Ovary (tissue), 9 donors: Measurements from ENCODE around the gene PCDHGC3. TPM values are rescaled to one million over a fixed set of nuclear protein-coding genes. Genes with fewer than 3 reads are reported as not detected.
A peak's percentile ranks its signal among the peaks of the same experiment; 100 is the strongest.

Experiments used
- DNase-seq, 5 donors: peaks; one replicate each; pipeline ENCODE4 v3.0.0-alpha.2; 2019 to 2020
- H3K27ac ChIP-seq, 2 donors: fragments of 200-600 bp; one replicate each; pipeline versions ENCODE4 v1.5.1 to v1.8.0; 2019 to 2022
- H3K27me3 ChIP-seq: fragments of 200-600 bp; one replicate; pipeline ENCODE4 v1.8.0; 2022
- H3K36me3 ChIP-seq: fragments of 200-600 bp; sonication (generic); one replicate; pipeline ENCODE4 v1.5.1; 2019
- H3K4me1 ChIP-seq: one replicate; pipeline ENCODE4 v1.8.1; 2013; ENCODE audit warnings: mild to moderate bottlenecking, moderate library complexity; ENCODE audit not compliant: insufficient read depth
- H3K4me3 ChIP-seq: fragments of 200-600 bp; sonication (generic); one replicate; pipeline ENCODE4 v1.5.1; 2017
- H3K9me3 ChIP-seq, 2 donors: fragments of 200-600 bp in 1 of 2; sonication (generic) in 1 of 2; one replicate each; pipeline versions ENCODE4 v1.5.1 to v1.8.1; 2013 to 2019; ENCODE audit warnings: mild to moderate bottlenecking in 1 of 2, moderate library complexity in 1 of 2
- EP300 ChIP-seq: sonication (generic); formaldehyde crosslinking; IDR thresholded peaks from one replicate; pipeline ENCODE4 v1.6.1; 2017; ENCODE audit warnings: antibody characterized with exemption
- POLR2A ChIP-seq: fragments of 450-650 bp; IDR thresholded peaks from one replicate; pipeline ENCODE4 v1.6.1; 2017; ENCODE audit warnings: antibody characterized with exemption, mild to moderate bottlenecking, moderate library complexity
- WGBS, 3 donors: extraction: QIAGEN DNeasy Blood & Tissue Kit in 1 of 3; methylation state at CpG; one replicate each; pipeline versions ENCODE4 v1.1.5 to v1.1.7; 2013 to 2017; 5-methylcytosine and 5-hydroxymethylcytosine counted together
- intact Hi-C, 4 donors: fragments of 100-400 bp; cut with DNase I; formaldehyde crosslinking; loops; one replicate each; pipeline versions ENCODE4 v1.11.0 to v1.15.1; 2022 to 2023
- polyA plus RNA-seq, 2 donors: library from polyadenylated mRNA; stranded (reverse); fragments of 200-250 nt in 1 of 2; fragments of 350-450 nt in 1 of 2; fragmentation: Illumina TruSeq in 1 of 2; extraction: RNeasy Lipid Tissue Mini Kit (QIAGEN cat#74804) in 1 of 2; gene quantifications; one replicate each; pipeline ENCODE4 v1.2.3, GENCODE V29; 2013 to 2014
- total RNA-seq, 7 donors: library from RNA; depleted of rRNA in 2 of 7; stranded (reverse); fragments of >200 nt in 2 of 7; fragmentation: NEBNext Ultra II Directional in 3 of 7; extraction: Animal tissue kit (Norgen Biotek cat#: 25700) in 3 of 7; gene quantifications; one replicate each; pipeline versions ENCODE4 v1.1.0 to v1.2.4, GENCODE V29; 2016 to 2023
- TF ChIP-seq, protein P1 (sequence below), 3 donors: fragments of 450-650 bp in 2 of 3; fragments of 200-600 bp in 1 of 3; IDR thresholded peaks; one replicate each; pipeline versions ENCODE4 v1.5.1 to v1.8.0; 2016 to 2022; ENCODE audit warnings: antibody characterized with exemption in 3 of 3, mild to moderate bottlenecking in 1 of 3
- donor health status: DM: no; HTN: no; CAD: no; lungs with moderate emphysema.
- donor health status: DM: no; HTN: no; CAD: no.
- donor health status: Bipolar disorder and iron deficiency.
- donor health status: DM: yes; HTN: yes; CAD: no.
- donor health status: DM: no; HTN: no; CAD: no.
- donor health status: DM: yes; HTN: yes; CAD: no.

Gene PCDHGC3
- total and polyA plus RNA-seq, 9 donors: 19.6 to 92.9 (median 67.7) TPM

DNA sequence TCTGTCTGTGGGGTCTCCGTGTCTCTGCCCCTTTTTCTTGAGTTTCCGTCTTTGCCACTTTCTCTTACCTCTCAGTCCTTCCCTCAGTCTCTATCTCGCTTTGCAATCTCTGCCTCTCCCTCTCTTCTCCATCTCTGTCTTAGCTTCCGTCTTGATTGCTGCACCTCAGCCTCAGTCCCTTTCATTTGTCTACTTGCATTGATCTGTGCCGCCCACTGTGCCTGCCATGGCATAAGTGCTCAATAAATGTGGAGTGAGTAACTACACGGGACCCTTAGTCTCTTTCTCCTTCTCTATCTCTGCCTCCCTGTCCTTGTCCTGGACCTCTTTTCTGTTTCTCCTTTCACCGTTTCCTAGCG, 19.7 kb downstream of the PCDHGC3 start:
- TF ChIP-seq, protein P1, sequence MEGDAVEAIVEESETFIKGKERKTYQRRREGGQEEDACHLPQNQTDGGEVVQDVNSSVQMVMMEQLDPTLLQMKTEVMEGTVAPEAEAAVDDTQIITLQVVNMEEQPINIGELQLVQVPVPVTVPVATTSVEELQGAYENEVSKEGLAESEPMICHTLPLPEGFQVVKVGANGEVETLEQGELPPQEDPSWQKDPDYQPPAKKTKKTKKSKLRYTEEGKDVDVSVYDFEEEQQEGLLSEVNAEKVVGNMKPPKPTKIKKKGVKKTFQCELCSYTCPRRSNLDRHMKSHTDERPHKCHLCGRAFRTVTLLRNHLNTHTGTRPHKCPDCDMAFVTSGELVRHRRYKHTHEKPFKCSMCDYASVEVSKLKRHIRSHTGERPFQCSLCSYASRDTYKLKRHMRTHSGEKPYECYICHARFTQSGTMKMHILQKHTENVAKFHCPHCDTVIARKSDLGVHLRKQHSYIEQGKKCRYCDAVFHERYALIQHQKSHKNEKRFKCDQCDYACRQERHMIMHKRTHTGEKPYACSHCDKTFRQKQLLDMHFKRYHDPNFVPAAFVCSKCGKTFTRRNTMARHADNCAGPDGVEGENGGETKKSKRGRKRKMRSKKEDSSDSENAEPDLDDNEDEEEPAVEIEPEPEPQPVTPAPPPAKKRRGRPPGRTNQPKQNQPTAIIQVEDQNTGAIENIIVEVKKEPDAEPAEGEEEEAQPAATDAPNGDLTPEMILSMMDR (IDR thresholded peaks at IDR 0.05): no peak
- TF ChIP-seq EP300: no peak
- TF ChIP-seq POLR2A: no peak
- intact Hi-C loops: no loop called here
- no peaks in the 10 kb centered on the region for H3K36me3 ChIP-seq

DNA sequence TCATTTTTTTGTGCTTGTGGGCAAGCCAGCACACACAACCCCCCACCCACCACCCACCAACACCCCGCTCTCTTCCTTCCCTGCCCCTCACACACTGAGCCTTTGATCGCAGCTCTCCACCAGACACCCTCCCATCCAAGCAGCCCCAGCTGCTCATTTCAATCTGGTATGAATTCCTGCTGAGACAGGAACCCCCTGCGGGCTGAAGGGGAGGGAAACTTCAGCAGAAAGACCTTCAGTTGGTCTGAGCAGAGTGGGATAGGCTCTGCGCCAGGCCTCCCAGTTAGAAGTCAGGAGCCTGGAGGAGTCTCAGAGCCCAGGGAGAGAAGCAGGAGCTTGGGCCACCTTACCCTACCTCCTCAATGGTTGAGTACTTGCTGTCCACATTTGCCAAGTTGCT, 20.3 kb downstream of the PCDHGC3 start:
- Histone ChIP-seq H3K4me1 (peaks cover 4% of the 10 kb centered on the region), H3K27me3 (no peaks in the 10 kb centered on the region), H3K4me3 (no peak overlapping the region), H3K27ac (peak overlapping the region in 1 of 2 donors; percentile 51), H3K9me3 (no peaks in the 10 kb centered on the region), H3K36me3 (no peaks in the 10 kb centered on the region)
- intact Hi-C loops: no loop called here
- TF ChIP-seq, protein P1 (IDR thresholded peaks at IDR 0.05): no peak
- DNase-seq: peak in 1 of 5 donors; percentile 25
- 24 to 52% (median 33%) methylated on average over 4 of the region's 4 CpGs for WGBS, 3 donors

More for the DNA sequence above, 19.7 kb downstream of the PCDHGC3 start:
- Histone ChIP-seq H3K4me3 (no peak overlapping the region), H3K27ac (peak overlapping the region in 1 of 2 donors; percentile 51), H3K4me1 (peaks cover 4% of the 10 kb centered on the region), H3K9me3 (no peaks in the 10 kb centered on the region), H3K27me3 (no peaks in the 10 kb centered on the region)
- 67 to 84% (median 83%) methylated on average over 8 of the region's 8 CpGs for WGBS, 3 donors
- DNase-seq: no peak

DNA sequence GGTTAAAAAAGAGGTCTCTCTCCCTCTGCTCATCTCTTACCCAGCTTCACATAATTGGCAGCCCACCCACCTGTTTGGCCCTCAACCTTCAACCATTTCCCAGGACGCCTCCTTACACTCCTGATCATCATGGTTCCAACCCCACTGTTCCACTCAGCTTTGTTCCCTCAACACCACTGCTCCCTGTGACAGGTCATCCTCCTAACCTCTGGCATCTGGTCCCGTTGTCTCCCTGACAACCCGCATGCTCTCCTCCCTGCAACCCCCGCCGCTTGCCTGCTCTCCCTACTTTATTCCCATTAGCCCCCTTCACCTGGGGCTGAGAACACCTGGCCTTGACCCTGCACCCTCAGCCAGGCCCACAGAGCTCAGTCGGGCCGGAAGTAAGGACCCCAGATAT, 26.0 kb downstream of the PCDHGC3 start:
- no peaks in the 10 kb centered on the region for H3K36me3 ChIP-seq
- intact Hi-C loops: no loop called here
- no peak for TF ChIP-seq EP300
- TF ChIP-seq POLR2A: no peak
- TF ChIP-seq, protein P1 (IDR thresholded peaks at IDR 0.05): no peak
- no peaks in the 10 kb centered on the region for H3K9me3 ChIP-seq
- no peak for DNase-seq
- H3K4me1 ChIP-seq: no peaks in the 10 kb centered on the region
- H3K4me3 ChIP-seq: no peak overlapping the region
- H3K27ac ChIP-seq: no peak overlapping the region
- WGBS, 3 donors: 57 to 70% (median 61%) methylated on average over 7 of the region's 7 CpGs
- no peaks in the 10 kb centered on the region for H3K27me3 ChIP-seq

DNA sequence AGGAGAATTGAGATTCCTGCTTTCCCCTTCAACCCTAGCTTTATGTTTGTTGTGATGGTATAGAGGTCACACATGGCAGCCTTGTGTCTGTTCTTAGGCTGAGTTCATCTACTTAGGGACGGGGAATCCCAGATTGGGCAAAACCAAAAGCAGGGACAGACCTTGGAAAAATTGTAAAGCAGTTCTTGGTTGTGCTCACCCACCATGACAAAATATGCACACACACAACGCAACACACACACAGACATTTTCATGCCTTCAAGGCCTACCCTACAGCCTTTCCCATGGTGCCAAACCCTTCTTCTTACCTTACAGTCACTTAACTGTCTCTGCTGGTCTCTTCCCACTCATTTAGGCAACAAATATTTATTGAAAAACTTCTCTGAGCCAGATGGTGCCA, 27.9 kb downstream of the PCDHGC3 start:
- H3K36me3 ChIP-seq: no peaks in the 10 kb centered on the region

More for the DNA sequence above, 27.9 kb downstream of the PCDHGC3 start:
- 98 to 99% (median 98%) methylated on average over 2 of the region's 2 CpGs for WGBS, 3 donors
- Histone ChIP-seq H3K4me1 (peaks cover 8% of the 10 kb centered on the region), H3K27ac (no peak overlapping the region), H3K4me3 (no peak overlapping the region), H3K27me3 (no peaks in the 10 kb centered on the region), H3K9me3 (no peaks in the 10 kb centered on the region)
- TF ChIP-seq POLR2A (no peak), EP300 (no peak)
- TF ChIP-seq, protein P1 (IDR thresholded peaks at IDR 0.05): no peak
- intact Hi-C loops: no loop called here
- no peak for DNase-seq
